H1 (cell line): ENCODE data around the gene PTCH2. TPM values are rescaled to one million over a fixed set of nuclear protein-coding genes. Genes with fewer than 3 reads are reported as not detected.

ENCODE experiments used
- CTCF ChIA-PET: fragments of 300-600 bp; sonication (Branson Sonifier 250); formaldehyde crosslinking; loops from one replicate; lab custom pipeline; 2021; ENCODE audit not compliant: partially characterized antibody; lab: Charles Lee
- POLR2A ChIA-PET: fragments of 300-600 bp; sonication (Branson Sonifier 250); formaldehyde crosslinking; loops from one replicate; lab custom pipeline; 2021; ENCODE audit warnings: inconsistent platforms; ENCODE audit not compliant: partially characterized antibody; lab: Charles Lee
- DNase-seq, 2 experiments: peaks; one replicate each; pipeline versions ENCODE4 v3.0.0 to v3.0.0-alpha.2; 2010 to 2022; ENCODE audit warnings: low spot score in 2 of 2, low read depth in 1 of 2, mixed read lengths in 1 of 2
- FAIRE-seq: peaks from 2 replicates; lab custom pipeline; 2011; peaks lifted over from hg19 to GRCh38; lab: Jason Lieb, UNC
- H2AFZ ChIP-seq: 2 replicates; pipeline ENCODE4 v1.8.1; 2012; ENCODE audit warnings: low read length, inconsistent platforms
- H2AK5ac ChIP-seq: 2 replicates; pipeline ENCODE4 v1.6.1; 2013; ENCODE audit warnings: low read depth, low read length
- H2BK120ac ChIP-seq: replicated peaks from 2 replicates; pipeline ENCODE3; 2013; ENCODE audit warnings: low read depth, low read length, inconsistent platforms
- H2BK12ac ChIP-seq: 2 replicates; pipeline ENCODE4 v1.6.1; 2013; ENCODE audit warnings: low read depth, low read length
- H2BK15ac ChIP-seq: 2 replicates; pipeline ENCODE4 v1.6.1; 2013; ENCODE audit warnings: low read length
- H2BK20ac ChIP-seq: 2 replicates; pipeline ENCODE4 v1.6.1; 2013; ENCODE audit warnings: low read length
- H2BK5ac ChIP-seq: 2 replicates; pipeline ENCODE4 v1.6.1; 2013; ENCODE audit warnings: low read depth, low read length
- H3K14ac ChIP-seq: 2 replicates; pipeline ENCODE4 v1.6.1; 2013; ENCODE audit warnings: inconsistent platforms; ENCODE audit not compliant: insufficient read length
- H3K18ac ChIP-seq: 2 replicates; pipeline ENCODE4 v1.6.1; 2013; ENCODE audit warnings: low read length; ENCODE audit errors: extremely low read depth
- H3K23ac ChIP-seq: 2 replicates; pipeline ENCODE4 v1.6.1; 2013; ENCODE audit warnings: inconsistent platforms; ENCODE audit not compliant: insufficient read length
- H3K23me2 ChIP-seq: 2 replicates; pipeline ENCODE4 v1.6.1; 2013; ENCODE audit warnings: low read depth, low read length
- H3K27ac ChIP-seq: 2 replicates; pipeline ENCODE4 v1.6.1; 2011; ENCODE audit warnings: low read depth, low read length, inconsistent platforms
- H3K27me3 ChIP-seq, 4 experiments: replicated peaks in 1 of 4; 1 replicate in 1 of 4; 2 replicates in 3 of 4; pipeline versions ENCODE4 v1.6.1 to v1.8.1; 2011 to 2013; ENCODE audit warnings: low read length in 3 of 4, mild to moderate bottlenecking in 3 of 4, inconsistent platforms in 2 of 4, mixed read lengths in 2 of 4, moderate library complexity in 1 of 4; ENCODE audit not compliant: control insufficient read depth in 3 of 4, insufficient read depth in 3 of 4; ENCODE audit errors: extremely low read depth in 1 of 4
- H3K36me3 ChIP-seq, 4 experiments: 2 replicates each; pipeline versions ENCODE4 v1.6.1 to v1.8.1; 2011 to 2013; ENCODE audit warnings: mild to moderate bottlenecking in 4 of 4, low read length in 3 of 4, moderate library complexity in 2 of 4, control low read depth in 1 of 4, inconsistent platforms in 1 of 4; ENCODE audit not compliant: insufficient read depth in 4 of 4, control insufficient read depth in 2 of 4
- H3K4ac ChIP-seq: replicated peaks from 2 replicates; pipeline ENCODE3; 2013; ENCODE audit warnings: low read length, low read depth, mixed read lengths, inconsistent platforms; ENCODE audit not compliant: insufficient read length
- H3K4me1 ChIP-seq, 4 experiments: replicated peaks in 1 of 4; 1 replicate in 1 of 4; 2 replicates in 3 of 4; pipeline versions ENCODE4 v1.6.1 to v1.8.1; 2011 to 2013; ENCODE audit warnings: low read length in 3 of 4, inconsistent platforms in 2 of 4, mixed read lengths in 1 of 4; ENCODE audit not compliant: insufficient read depth in 4 of 4, control insufficient read depth in 3 of 4
- H3K4me2 ChIP-seq, 2 experiments: 2 replicates each; pipeline versions ENCODE4 v1.6.1 to v1.8.1; 2011 to 2013; ENCODE audit warnings: low read depth in 2 of 2, low read length in 2 of 2, control low read depth in 1 of 2, inconsistent platforms in 1 of 2, mild to moderate bottlenecking in 1 of 2; ENCODE audit not compliant: insufficient read depth in 1 of 2
- H3K4me3 ChIP-seq, 4 experiments: fragments of 200-600, 300-600 bp in 1 of 4; sonication (generic), shearing (Covaris generic), sonication (Bioruptor Twin) in 1 of 4; 2 replicates each; pipeline versions ENCODE4 v1.5.1 to v1.8.1; 2011 to 2016; ENCODE audit warnings: low read length in 4 of 4, low read depth in 3 of 4, control low read depth in 2 of 4, inconsistent platforms in 2 of 4, mild to moderate bottlenecking in 2 of 4, mixed read lengths in 1 of 4, moderate library complexity in 1 of 4; ENCODE audit not compliant: insufficient read depth in 2 of 4; ENCODE audit errors: extremely low read depth in 1 of 4
- H3K56ac ChIP-seq: replicated peaks from 2 replicates; pipeline ENCODE3; 2013; ENCODE audit warnings: low read depth, mild to moderate bottlenecking, mixed read lengths, low read length, inconsistent platforms; ENCODE audit not compliant: insufficient read length
- H3K79me1 ChIP-seq: 2 replicates; pipeline ENCODE4 v1.6.1; 2013; ENCODE audit warnings: low read depth, low read length, control low read depth
- H3K79me2 ChIP-seq, 2 experiments: 2 replicates each; pipeline versions ENCODE4 v1.6.1 to v1.8.1; 2012 to 2013; ENCODE audit warnings: low read length in 2 of 2, mild to moderate bottlenecking in 2 of 2, inconsistent platforms in 1 of 2; ENCODE audit not compliant: insufficient read depth in 2 of 2, control insufficient read depth in 1 of 2
- H3K9ac ChIP-seq, 4 experiments: replicated peaks in 1 of 4; 1 replicate in 1 of 4; 2 replicates in 3 of 4; pipeline versions ENCODE4 v1.6.1 to v1.8.1; 2011 to 2013; ENCODE audit warnings: low read depth in 3 of 4, low read length in 3 of 4, control low read depth in 2 of 4, mild to moderate bottlenecking in 2 of 4, moderate library complexity in 2 of 4, inconsistent platforms in 1 of 4; ENCODE audit errors: extremely low read depth in 1 of 4
- H3K9me3 ChIP-seq, 2 experiments: 2 replicates each; pipeline versions ENCODE4 v1.6.1 to v1.8.1; 2012 to 2013; ENCODE audit warnings: mild to moderate bottlenecking in 2 of 2, moderate library complexity in 2 of 2, control low read depth in 1 of 2, inconsistent platforms in 1 of 2, low read depth in 1 of 2, low read length in 1 of 2, mixed read lengths in 1 of 2; ENCODE audit not compliant: insufficient read depth in 2 of 2
- H4K20me1 ChIP-seq, 2 experiments: replicated peaks in 1 of 2; 2 replicates each; pipeline versions ENCODE3 to v1.8.1; 2011 to 2013; ENCODE audit warnings: inconsistent platforms in 2 of 2, low read length in 2 of 2, mild to moderate bottlenecking in 1 of 2; ENCODE audit not compliant: insufficient read depth in 2 of 2, control insufficient read depth in 1 of 2
- H4K5ac ChIP-seq: 2 replicates; pipeline ENCODE4 v1.6.1; 2013; ENCODE audit warnings: low read length, low read depth, mixed read lengths, inconsistent platforms; ENCODE audit not compliant: insufficient read length
- H4K8ac ChIP-seq: 2 replicates; pipeline ENCODE4 v1.8.0; 2013; ENCODE audit warnings: mild to moderate bottlenecking, moderate library complexity, low read length, inconsistent platforms; ENCODE audit not compliant: insufficient read depth; ENCODE audit errors: extremely low read depth
- H4K91ac ChIP-seq: replicated peaks from 2 replicates; pipeline ENCODE3; 2013; ENCODE audit warnings: low read length, mixed read lengths, inconsistent platforms; ENCODE audit not compliant: insufficient read length
- BACH1 ChIP-seq: IDR thresholded peaks from 2 replicates; pipeline ENCODE4 v1.6.1; 2012; ENCODE audit warnings: low read length, improper control_type of control experiment
- BRCA1 ChIP-seq: IDR thresholded peaks from 2 replicates; pipeline ENCODE4 v1.6.1; 2012; ENCODE audit warnings: low read depth, low read length, improper control_type of control experiment
- CHD1 ChIP-seq: IDR thresholded peaks from 2 replicates; pipeline ENCODE4 v1.6.1; 2012; ENCODE audit warnings: low read depth, low read length, improper control_type of control experiment
- EGR1 ChIP-seq: IDR thresholded peaks from 2 replicates; pipeline ENCODE4 v1.6.1; 2011; ENCODE audit warnings: low read depth, low read length, borderline replicate concordance
- POLR2A ChIP-seq, 2 experiments: IDR thresholded peaks; 1 replicate in 1 of 2; 2 replicates in 1 of 2; pipeline ENCODE4 v1.6.1; 2011; ENCODE audit warnings: low read depth in 2 of 2, low read length in 2 of 2, mild to moderate bottlenecking in 2 of 2; ENCODE audit errors: control extremely low read depth in 1 of 2
- RNF2 ChIP-seq: fragments of 200-900, 300-1000 bp; sonication (generic); IDR thresholded peaks from 2 replicates; pipeline ENCODE4 v1.7.1; 2016; ENCODE audit warnings: borderline replicate concordance, low read depth, mild to moderate bottlenecking, antibody characterized with exemption, low read length; ENCODE audit not compliant: poor library complexity, severe bottlenecking; ENCODE audit errors: missing control alignments
- SP2 ChIP-seq: IDR thresholded peaks from 2 replicates; pipeline ENCODE4 v1.6.1; 2012; ENCODE audit warnings: mild to moderate bottlenecking, low read length, inconsistent platforms
- SP4 ChIP-seq: IDR thresholded peaks from 2 replicates; pipeline ENCODE4 v1.6.1; 2012; ENCODE audit warnings: low read length, inconsistent platforms
- WGBS, 2 experiments: shearing (Covaris generic) in 1 of 2; methylation state at CpG; one replicate each; pipeline versions ENCODE4 v1.1.6 to v1.1.7; 2013 to 2015; ENCODE audit warnings: low lambda C conversion rate in 2 of 2, mixed read lengths in 2 of 2, inconsistent platforms in 1 of 2, low coverage in 1 of 2, missing lambda C conversion rate in 1 of 2; ENCODE audit not compliant: insufficient replicate concordance in 2 of 2, insufficient coverage in 1 of 2, insufficient read length in 1 of 2; ENCODE audit errors: extremely low coverage in 1 of 2, missing lambda C conversion rate in 1 of 2; 5-methylcytosine and 5-hydroxymethylcytosine counted together
- polyA plus RNA-seq, 7 experiments: library from polyadenylated mRNA; depleted of rRNA in 3 of 7; stranded (reverse) in 5 of 7; unstranded in 2 of 7; fragments of >200 nt in 5 of 7; fragments of 200-250 nt in 2 of 7; gene quantifications; 1 replicate in 5 of 7; 2 replicates in 1 of 7; 4 replicates in 1 of 7; pipeline versions ENCODE4 v1.2.1 to v1.2.3, GENCODE V29; 2011 to 2013; ENCODE audit warnings: missing spikeins in 2 of 7, mixed read lengths in 2 of 7
- total RNA-seq: library from RNA; stranded (reverse); fragmentation: NEBNext Ultra II Directional; extraction: Animal tissue kit (Norgen Biotek cat#: 25700); gene quantifications from 2 replicates; pipeline ENCODE4 v1.2.1, GENCODE V29; 2021

PTCH2 gene
- total and polyA plus RNA-seq, 2 of the 8 experiments (the other 6 are each of a cell fraction or from before 2014, with no cell fraction given) = 0.35 to 1.2 TPM

DNA sequence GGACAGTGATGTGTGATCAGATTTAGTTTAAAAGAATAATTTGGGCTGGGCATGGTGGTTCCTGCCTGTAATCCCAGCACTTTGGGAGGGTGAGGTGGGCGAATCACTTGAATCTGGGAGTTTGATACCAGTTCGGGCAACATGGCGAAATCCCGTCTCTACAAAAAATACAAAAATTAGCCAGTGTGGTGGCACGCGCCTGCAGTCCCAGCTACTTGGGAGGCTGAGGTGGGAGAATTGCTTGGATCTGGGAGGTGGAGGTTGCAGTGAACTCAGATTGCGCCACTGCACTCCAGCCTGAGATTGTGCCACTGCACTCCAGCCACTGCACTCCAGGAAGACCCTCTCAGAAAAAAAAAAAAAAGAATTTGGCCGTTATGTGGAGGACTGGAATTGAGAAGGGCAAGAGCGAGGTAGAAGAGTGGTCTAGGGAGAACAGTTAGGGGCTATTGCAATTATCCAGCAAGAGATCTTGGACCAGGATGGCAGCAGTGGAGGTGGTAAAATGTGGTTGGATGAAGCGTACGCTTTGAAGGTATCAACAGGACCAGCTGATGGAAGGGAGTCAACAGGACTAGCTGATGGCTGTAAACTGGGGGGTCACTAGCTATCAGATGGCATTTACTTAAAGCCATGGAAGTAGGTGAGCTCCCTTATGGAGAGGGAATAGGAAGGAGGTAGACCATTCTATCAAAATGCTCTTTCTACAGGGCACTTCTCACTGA lies 25.1 kb downstream of the PTCH2 start:
- DNase-seq = no peak
- H2AFZ ChIP-seq = no peak overlapping the region
- no peak overlapping the region for H4K91ac ChIP-seq
- H4K8ac ChIP-seq = no peak overlapping the region
- no peak for FAIRE-seq
- peaks cover 2 to 9% (median 7%) of the 10 kb centered on the region in 4 experiments; a peak in 6 of 7 replicates for H3K4me1 ChIP-seq
- no peak overlapping the region for H3K14ac ChIP-seq
- 90% methylated on average over 10 of the region's 11 CpGs; no CpG with 5 or more reads in 1 of the 2 experiments for WGBS, 2 experiments
- H2BK120ac ChIP-seq = no peak overlapping the region
- 0 out of 2 replicates have a peak overlapping the region, but pooled peaks have one; percentile 75 for H2AK5ac ChIP-seq
- peaks cover 13% of the 10 kb centered on the region for H3K23me2 ChIP-seq
- no peak overlapping the region for H3K9ac ChIP-seq
- H2BK20ac ChIP-seq = no peak overlapping the region
- TF ChIP-seq RNF2 (no peak), BRCA1 (no peak), CHD1 (no peak), EGR1 (no peak), BACH1 (no peak), SP4 (no peak), SP2 (no peak), POLR2A (IDR thresholded peaks at IDR 0.05; ENCODE audit: control extremely low read depth in 1 of 2, low read depth in 2 of 2, low read length in 2 of 2) (no peak)
- H4K20me1 ChIP-seq = no peaks in the 10 kb centered on the region
- H3K79me1 ChIP-seq = no peaks in the 10 kb centered on the region
- H3K27ac ChIP-seq = no peak overlapping the region
- no peak overlapping the region for H3K56ac ChIP-seq
- H3K4ac ChIP-seq = no peak overlapping the region
- no peak overlapping the region for H3K4me2 ChIP-seq
- H3K23ac ChIP-seq = no peak overlapping the region
- POLR2A ChIA-PET = interaction anchor here (1.0 to 16.6 kb wide), 10 partner anchors 12 to 507 kb away, joined by 3 to 547 read pairs (median 95); partner anchors contain the start of genes BEST4, BTBD19, DYNLT4 and HECTD3
- H3K4me3 ChIP-seq = no peak overlapping the region
- H3K18ac ChIP-seq = no peak overlapping the region
- peak overlapping the region; percentile 94; the same call in 1 of the 2 replicates for H2BK12ac ChIP-seq
- H2BK15ac ChIP-seq = peak overlapping the region; percentile 92; the same call in 1 of the 2 replicates
- no peak overlapping the region for H2BK5ac ChIP-seq
- no peaks in the 10 kb centered on the region for H3K79me2 ChIP-seq
- H3K36me3 ChIP-seq = no peaks in the 10 kb centered on the region
- H4K5ac ChIP-seq = no peak overlapping the region
- H3K9me3 ChIP-seq = no peaks in the 10 kb centered on the region
- peaks cover 0 to 3% (median 0%) of the 10 kb centered on the region in 4 experiments; a peak in 3 of 7 replicates for H3K27me3 ChIP-seq
- CTCF ChIA-PET = interaction anchor here (0.9 to 3.4 kb wide), 16 partner anchors 9 to 193 kb away, joined by 3 to 21 read pairs (median 5); partner anchors contain the start of genes BEST4, BTBD19, DYNLT4 and HECTD3
